A673 (cell line): ENCODE results near the gene TMEM54. TPM values are rescaled to one million over a fixed set of nuclear protein-coding genes. Genes with fewer than 3 reads are reported as not detected.

Experiments used
- BruUV-seq: library from RNA; stranded (reverse); fragments of 400-500 nt; replicated peaks from 2 replicates; lab custom pipeline; 2021; lab: Mats Ljungman, UMichigan
- CTCF ChIA-PET: fragments of 300-600 bp; sonication (Branson Sonifier 250); formaldehyde crosslinking; loops from one replicate; lab custom pipeline; 2022; ENCODE audit warnings: antibody characterized with exemption; lab: Charles Lee
- POLR2A ChIA-PET: fragments of 300-600 bp; sonication (Branson Sonifier 250); formaldehyde crosslinking; loops from one replicate; lab custom pipeline; 2022; ENCODE audit warnings: antibody characterized with exemption; ENCODE audit not compliant: low non-redundant PET; lab: Charles Lee
- DNase-seq: peaks from one replicate; pipeline ENCODE4 v3.0.0-alpha.2; 2015; ENCODE audit warnings: low spot score
- H3K27ac ChIP-seq: fragments of 200-600 bp; sonication (generic); 2 replicates; pipeline ENCODE4 v1.5.1; 2016; ENCODE audit warnings: mixed run types, low read depth, mild to moderate bottlenecking, mixed read lengths, antibody characterized with exemption, low read length; ENCODE audit not compliant: poor library complexity, severe bottlenecking
- H3K27me3 ChIP-seq: fragments of 200-600 bp; sonication (generic); replicated peaks from 2 replicates; pipeline ENCODE4 v1.6.1; 2017; ENCODE audit warnings: mixed run types, low read depth, mild to moderate bottlenecking, mixed read lengths, antibody characterized with exemption, low read length; ENCODE audit not compliant: insufficient read depth, poor library complexity
- H3K36me3 ChIP-seq: fragments of 200-600 bp; sonication (generic); 2 replicates; pipeline ENCODE4 v1.6.1; 2016; ENCODE audit warnings: mixed run types, mild to moderate bottlenecking, mixed read lengths, antibody characterized with exemption, low read length; ENCODE audit not compliant: insufficient read depth, poor library complexity, severe bottlenecking
- H3K4me1 ChIP-seq: fragments of 200-600 bp; sonication (generic); 2 replicates; pipeline ENCODE4 v1.6.1; 2017; ENCODE audit warnings: mixed run types, mild to moderate bottlenecking, mixed read lengths, antibody characterized with exemption, low read length; ENCODE audit not compliant: insufficient read depth, poor library complexity, severe bottlenecking
- H3K4me3 ChIP-seq: fragments of 200-600 bp; sonication (generic); 2 replicates; pipeline ENCODE4 v1.5.1; 2016; ENCODE audit warnings: low read depth, mixed run types, mild to moderate bottlenecking, mixed read lengths, low read length; ENCODE audit not compliant: poor library complexity, severe bottlenecking
- H3K9me3 ChIP-seq: fragments of 200-600 bp; sonication (generic); 2 replicates; pipeline ENCODE4 v1.6.1; 2016; ENCODE audit warnings: mixed run types, low read depth, mild to moderate bottlenecking, mixed read lengths, antibody characterized with exemption, low read length; ENCODE audit not compliant: poor library complexity, severe bottlenecking
- EZH2 ChIP-seq: fragments of 200-600 bp; sonication (generic); IDR thresholded peaks from 2 replicates; pipeline ENCODE4 v1.6.1; 2017; ENCODE audit warnings: borderline replicate concordance, low read depth, mild to moderate bottlenecking, mixed read lengths, antibody characterized with exemption, low read length; ENCODE audit not compliant: poor library complexity, severe bottlenecking
- intact Hi-C: fragments of 100-400 bp; cut with micrococcal nuclease; formaldehyde crosslinking; loops from one replicate; pipeline ENCODE4 v1.10.0; 2022; ENCODE audit not compliant: unreplicated experiment
- total RNA-seq: library from RNA; stranded (reverse); gene quantifications from 2 replicates; pipeline ENCODE4 v1.2.3, GENCODE V29; 2021
- TF ChIP-seq, protein P1 (sequence below): fragments of 300-800, 200-600 bp; sonication (generic); conservative IDR thresholded peaks from 2 replicates; pipeline ENCODE4 v1.5.1; 2017; ENCODE audit warnings: low read depth, mild to moderate bottlenecking, antibody characterized with exemption, low read length, moderate library complexity, mixed read lengths

TMEM54 gene
- total RNA-seq, 1 experiment from 2014 or later: 3.2 TPM

DNA sequence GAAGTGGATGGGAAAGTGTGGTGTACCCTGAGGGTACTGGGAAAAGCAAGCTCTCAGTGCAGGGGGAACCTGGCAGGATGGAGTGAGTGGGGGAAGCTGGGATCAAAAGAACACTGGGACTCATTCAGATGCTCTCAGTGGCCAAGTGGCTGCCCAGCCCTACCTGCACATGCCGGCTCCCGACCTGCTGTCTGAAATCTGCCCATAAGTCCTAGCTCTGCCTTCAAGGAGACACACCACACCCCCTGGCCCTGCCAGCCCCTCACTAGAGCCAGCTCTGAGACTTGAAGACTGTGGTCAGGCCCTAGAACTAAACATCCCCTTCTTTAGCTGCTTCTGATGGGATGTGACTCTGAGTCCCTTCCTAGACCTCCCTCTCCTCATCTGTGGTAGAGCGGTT, 2.2 kb downstream of the TMEM54 start:
- ChIA-PET CTCF (no interaction called here), POLR2A (no interaction called here)
- no peak overlapping the region for H3K4me3 ChIP-seq
- H3K36me3 ChIP-seq: no peaks in the 10 kb centered on the region
- peaks cover 5% of the 10 kb centered on the region for H3K27me3 ChIP-seq
- H3K9me3 ChIP-seq: no peaks in the 10 kb centered on the region
- BruUV-seq: no TSS peak
- TF ChIP-seq EZH2: no peak
- TF ChIP-seq, protein P1, sequence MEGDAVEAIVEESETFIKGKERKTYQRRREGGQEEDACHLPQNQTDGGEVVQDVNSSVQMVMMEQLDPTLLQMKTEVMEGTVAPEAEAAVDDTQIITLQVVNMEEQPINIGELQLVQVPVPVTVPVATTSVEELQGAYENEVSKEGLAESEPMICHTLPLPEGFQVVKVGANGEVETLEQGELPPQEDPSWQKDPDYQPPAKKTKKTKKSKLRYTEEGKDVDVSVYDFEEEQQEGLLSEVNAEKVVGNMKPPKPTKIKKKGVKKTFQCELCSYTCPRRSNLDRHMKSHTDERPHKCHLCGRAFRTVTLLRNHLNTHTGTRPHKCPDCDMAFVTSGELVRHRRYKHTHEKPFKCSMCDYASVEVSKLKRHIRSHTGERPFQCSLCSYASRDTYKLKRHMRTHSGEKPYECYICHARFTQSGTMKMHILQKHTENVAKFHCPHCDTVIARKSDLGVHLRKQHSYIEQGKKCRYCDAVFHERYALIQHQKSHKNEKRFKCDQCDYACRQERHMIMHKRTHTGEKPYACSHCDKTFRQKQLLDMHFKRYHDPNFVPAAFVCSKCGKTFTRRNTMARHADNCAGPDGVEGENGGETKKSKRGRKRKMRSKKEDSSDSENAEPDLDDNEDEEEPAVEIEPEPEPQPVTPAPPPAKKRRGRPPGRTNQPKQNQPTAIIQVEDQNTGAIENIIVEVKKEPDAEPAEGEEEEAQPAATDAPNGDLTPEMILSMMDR: no peak
- H3K4me1 ChIP-seq: peaks cover 7% of the 10 kb centered on the region
- no peak overlapping the region for H3K27ac ChIP-seq
- DNase-seq: no peak
- intact Hi-C loops: no loop called here

DNA sequence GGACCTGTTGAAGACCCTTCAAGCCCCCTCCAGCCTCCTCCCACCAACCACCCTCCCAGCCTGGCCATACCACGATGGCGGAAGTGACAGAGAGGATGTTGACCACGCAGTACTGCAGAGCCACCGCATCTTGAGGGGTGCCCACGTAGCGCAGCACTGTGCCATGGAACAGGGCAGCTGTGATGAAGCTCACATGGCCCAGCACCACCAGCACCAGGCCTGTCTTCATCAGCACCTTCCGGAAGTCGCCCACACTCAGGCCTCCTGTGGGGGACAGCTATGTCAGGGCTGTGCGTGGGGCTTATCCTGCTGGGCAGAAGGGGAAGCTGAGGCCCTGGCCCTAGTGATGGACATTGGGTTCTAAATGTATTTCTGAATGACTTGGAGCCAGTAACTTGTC, 3.1 kb downstream of the TMEM54 start:
- Histone ChIP-seq H3K36me3 (no peaks in the 10 kb centered on the region), H3K27ac (no peak overlapping the region), H3K4me3 (no peak overlapping the region), H3K27me3 (peaks cover 5% of the 10 kb centered on the region), H3K4me1 (peaks cover 14% of the 10 kb centered on the region), H3K9me3 (no peaks in the 10 kb centered on the region)
- BruUV-seq: no TSS peak
- POLR2A ChIA-PET: no interaction called here
- intact Hi-C loops: no loop called here
- CTCF ChIA-PET: no interaction called here
- no peak for DNase-seq
- TF ChIP-seq, protein P1: no peak
- TF ChIP-seq EZH2: no peak

DNA sequence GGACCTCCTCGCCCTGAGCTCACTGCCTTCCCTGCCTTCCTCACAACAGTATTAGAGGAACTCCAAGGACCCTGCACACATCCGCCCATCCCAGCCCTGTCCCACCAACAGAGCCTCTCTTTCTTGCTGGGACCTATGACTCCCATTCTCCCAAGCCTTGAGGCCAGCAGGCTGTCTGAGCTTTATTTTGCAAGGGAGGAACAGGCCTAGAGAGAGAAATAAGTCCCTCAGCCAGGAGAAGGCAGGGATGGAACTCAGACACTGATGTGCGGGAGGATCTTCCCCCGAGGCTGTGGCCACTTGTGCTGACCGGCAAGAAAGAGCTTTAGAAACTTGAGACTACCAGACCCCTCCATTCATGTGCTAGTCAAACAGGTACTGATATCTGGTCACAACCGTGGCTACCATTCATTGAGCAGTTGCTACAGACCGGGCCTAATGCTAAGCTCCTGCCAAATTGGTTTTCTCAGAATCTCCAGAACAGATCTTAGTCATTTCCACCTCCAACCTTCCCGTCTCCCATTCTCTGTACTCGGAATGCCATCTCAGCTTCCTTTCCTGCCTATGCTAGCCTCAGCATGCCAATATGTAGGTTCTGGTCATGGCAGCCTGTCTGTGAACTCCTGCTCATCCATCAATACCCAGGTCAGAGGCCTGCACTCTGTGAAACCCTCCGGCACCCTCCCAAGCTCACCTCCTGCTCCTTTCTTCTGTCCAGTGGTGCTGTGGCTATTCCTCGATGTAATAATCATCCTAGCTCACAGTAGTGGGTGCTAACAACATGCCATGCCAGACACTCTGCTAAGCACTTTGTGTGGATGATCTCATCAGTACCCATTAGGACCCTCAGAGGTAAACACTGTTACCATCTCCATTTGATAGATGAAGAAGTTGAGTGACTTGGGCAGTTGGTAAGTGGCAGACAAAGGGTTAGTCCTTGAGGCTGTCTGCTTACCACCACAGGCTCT, 3.8 kb downstream of the TMEM54 start:
- H3K27ac ChIP-seq: no peak overlapping the region
- intact Hi-C loops: no loop called here
- ChIA-PET CTCF (no interaction called here), POLR2A (no interaction called here)
- peaks cover 2% of the 10 kb centered on the region for H3K27me3 ChIP-seq
- TF ChIP-seq, protein P1: no peak
- no peak for TF ChIP-seq EZH2
- H3K36me3 ChIP-seq: no peaks in the 10 kb centered on the region
- no TSS peak for BruUV-seq
- no peak overlapping the region for H3K4me3 ChIP-seq
- peaks cover 20% of the 10 kb centered on the region for H3K4me1 ChIP-seq
- H3K9me3 ChIP-seq: no peaks in the 10 kb centered on the region
- DNase-seq: no peak
